DOHH2 (cell line): ENCODE data around the gene NIPAL3.

Source experiments
- H3F3A ChIP-seq: fragments of 200-600 bp; sonication (generic), shearing (Covaris generic); 2 replicates; pipeline ENCODE4 v1.6.0; 2016; ENCODE audit warnings: antibody characterized with exemption, mild to moderate bottlenecking; ENCODE audit not compliant: control insufficient read depth, insufficient read depth
- H3K27ac ChIP-seq: fragments of 200-600 bp; sonication (generic); 2 replicates; pipeline ENCODE4 v1.5.1; 2014; ENCODE audit warnings: low read depth, mild to moderate bottlenecking, low read length, moderate library complexity
- H3K27me3 ChIP-seq: fragments of 200-600 bp; sonication (generic); 2 replicates; pipeline ENCODE4 v1.6.1; 2014; ENCODE audit warnings: mild to moderate bottlenecking, low read length, mixed read lengths; ENCODE audit not compliant: control insufficient read depth
- H3K36me3 ChIP-seq: fragments of 200-600 bp; sonication (generic); 2 replicates; pipeline ENCODE4 v1.6.1; 2014; ENCODE audit warnings: mild to moderate bottlenecking, low read length, moderate library complexity, mixed read lengths; ENCODE audit not compliant: control insufficient read depth
- H3K4me1 ChIP-seq: fragments of 200-600 bp; sonication (generic); 2 replicates; pipeline ENCODE4 v1.6.1; 2014; ENCODE audit warnings: mild to moderate bottlenecking, low read length, mixed read lengths; ENCODE audit not compliant: control insufficient read depth
- H3K4me2 ChIP-seq: fragments of 200-600 bp; sonication (generic); 2 replicates; pipeline ENCODE4 v1.6.0; 2014; ENCODE audit warnings: mild to moderate bottlenecking, low read length, moderate library complexity
- H3K4me3 ChIP-seq: fragments of 200-600 bp; sonication (generic); 2 replicates; pipeline ENCODE4 v1.5.1; 2014; ENCODE audit warnings: mild to moderate bottlenecking, low read length, mixed read lengths
- H3K79me2 ChIP-seq: fragments of 200-600 bp; sonication (generic); 2 replicates; pipeline ENCODE4 v1.6.1; 2014; ENCODE audit warnings: mild to moderate bottlenecking, low read length, mixed read lengths; ENCODE audit not compliant: control insufficient read depth
- H3K9me2 ChIP-seq: fragments of 200-600 bp; sonication (generic); replicated peaks from 2 replicates; pipeline ENCODE4 v1.6.1; 2014; ENCODE audit warnings: mild to moderate bottlenecking, low read length, mixed read lengths; ENCODE audit not compliant: control insufficient read depth
- H3K9me3 ChIP-seq: fragments of 200-600 bp; sonication (generic); 2 replicates; pipeline ENCODE4 v1.6.1; 2014; ENCODE audit warnings: antibody characterized with exemption, low read length, mixed read lengths; ENCODE audit not compliant: control insufficient read depth, insufficient read depth
- H4K20me1 ChIP-seq: fragments of 200-600 bp; sonication (generic); 2 replicates; pipeline ENCODE4 v1.6.0; 2014; ENCODE audit warnings: low read depth, mild to moderate bottlenecking, antibody characterized with exemption, low read length, moderate library complexity; ENCODE audit not compliant: control insufficient read depth, insufficient read depth
- CTCF ChIP-seq: fragments of 200-600 bp; sonication (generic); IDR thresholded peaks from one replicate; pipeline ENCODE4 v1.5.1; 2014; ENCODE audit warnings: antibody characterized with exemption, mild to moderate bottlenecking, low read depth, low read length; ENCODE audit not compliant: poor library complexity, severe bottlenecking
- EZH2phosphoT487 ChIP-seq: fragments of 200-600 bp; sonication (generic); IDR thresholded peaks from 2 replicates; pipeline ENCODE4 v1.6.1; 2017; ENCODE audit warnings: borderline replicate concordance, mild to moderate bottlenecking, antibody characterized with exemption, low read length, moderate library complexity, mixed read lengths

Gene NIPAL3

GRCh38 chr1:24438423-24438901 is 22.9 kb downstream of the NIPAL3 start:
- no peak overlapping the region for H3K4me2 ChIP-seq
- TF ChIP-seq CTCF (no peak), EZH2phosphoT487 (no peak)
- no peaks in the 10 kb centered on the region for H3K27me3 ChIP-seq
- no peaks in the 10 kb centered on the region for H3K79me2 ChIP-seq
- no peak overlapping the region for H3K4me3 ChIP-seq
- H4K20me1 ChIP-seq: no peaks in the 10 kb centered on the region
- H3K9me3 ChIP-seq: no peaks in the 10 kb centered on the region
- peaks cover 5% of the 10 kb centered on the region; the same call in 1 of the 2 replicates for H3K36me3 ChIP-seq
- no peaks in the 10 kb centered on the region for H3F3A ChIP-seq
- no peak overlapping the region for H3K27ac ChIP-seq
- no peaks in the 10 kb centered on the region for H3K9me2 ChIP-seq
- H3K4me1 ChIP-seq: no peaks in the 10 kb centered on the region

- H3K4me3 ChIP-seq: no peak overlapping the region
- H3K4me1 ChIP-seq: no peaks in the 10 kb centered on the region
- no peaks in the 10 kb centered on the region for H3F3A ChIP-seq
- no peak overlapping the region for H3K4me2 ChIP-seq
- H3K79me2 ChIP-seq: no peaks in the 10 kb centered on the region
- H3K9me2 ChIP-seq: no peaks in the 10 kb centered on the region
- no peak overlapping the region for H3K27ac ChIP-seq
- no peaks in the 10 kb centered on the region for H3K9me3 ChIP-seq
- H4K20me1 ChIP-seq: no peaks in the 10 kb centered on the region
- no peaks in the 10 kb centered on the region for H3K27me3 ChIP-seq
- no peak for TF ChIP-seq CTCF
- TF ChIP-seq EZH2phosphoT487: no peak
- peaks cover 8% of the 10 kb centered on the region; the same call in 1 of the 2 replicates for H3K36me3 ChIP-seq
Measured at GRCh38 chr1:24440436-24440835, 24.8 kb downstream of the NIPAL3 start.

GRCh38 chr1:24441480-24441879 is 25.9 kb downstream of the NIPAL3 start:
- peaks cover 9% of the 10 kb centered on the region; the same call in 1 of the 2 replicates for H3K36me3 ChIP-seq
- H3K79me2 ChIP-seq: no peaks in the 10 kb centered on the region
- H3K9me2 ChIP-seq: no peaks in the 10 kb centered on the region
- no peaks in the 10 kb centered on the region for H3K9me3 ChIP-seq
- no peak overlapping the region for H3K4me3 ChIP-seq
- no peak overlapping the region for H3K4me2 ChIP-seq
- H3K4me1 ChIP-seq: no peaks in the 10 kb centered on the region
- TF ChIP-seq EZH2phosphoT487: no peak
- no peak for TF ChIP-seq CTCF
- H3K27ac ChIP-seq: no peak overlapping the region
- H3F3A ChIP-seq: no peaks in the 10 kb centered on the region
- H4K20me1 ChIP-seq: no peaks in the 10 kb centered on the region
- no peaks in the 10 kb centered on the region for H3K27me3 ChIP-seq
